Stimulated activated CD4-positive, alpha-beta T cell treated with anti-CD3 and anti-CD28 coated beads, Interleukin-15, amount 100 ng/mL, for 24 hours (primary cell): ENCODE results near the gene TFR2.
"Not testable (repeated sequence)": the region's sequence is repeated elsewhere in the genome, so short reads cannot be mapped to it uniquely, and the experiment has no call there.

Source experiments
- DNase-seq: peaks from one replicate; pipeline ENCODE4 v3.0.0-alpha.2; 2020

TFR2 gene

DNA sequence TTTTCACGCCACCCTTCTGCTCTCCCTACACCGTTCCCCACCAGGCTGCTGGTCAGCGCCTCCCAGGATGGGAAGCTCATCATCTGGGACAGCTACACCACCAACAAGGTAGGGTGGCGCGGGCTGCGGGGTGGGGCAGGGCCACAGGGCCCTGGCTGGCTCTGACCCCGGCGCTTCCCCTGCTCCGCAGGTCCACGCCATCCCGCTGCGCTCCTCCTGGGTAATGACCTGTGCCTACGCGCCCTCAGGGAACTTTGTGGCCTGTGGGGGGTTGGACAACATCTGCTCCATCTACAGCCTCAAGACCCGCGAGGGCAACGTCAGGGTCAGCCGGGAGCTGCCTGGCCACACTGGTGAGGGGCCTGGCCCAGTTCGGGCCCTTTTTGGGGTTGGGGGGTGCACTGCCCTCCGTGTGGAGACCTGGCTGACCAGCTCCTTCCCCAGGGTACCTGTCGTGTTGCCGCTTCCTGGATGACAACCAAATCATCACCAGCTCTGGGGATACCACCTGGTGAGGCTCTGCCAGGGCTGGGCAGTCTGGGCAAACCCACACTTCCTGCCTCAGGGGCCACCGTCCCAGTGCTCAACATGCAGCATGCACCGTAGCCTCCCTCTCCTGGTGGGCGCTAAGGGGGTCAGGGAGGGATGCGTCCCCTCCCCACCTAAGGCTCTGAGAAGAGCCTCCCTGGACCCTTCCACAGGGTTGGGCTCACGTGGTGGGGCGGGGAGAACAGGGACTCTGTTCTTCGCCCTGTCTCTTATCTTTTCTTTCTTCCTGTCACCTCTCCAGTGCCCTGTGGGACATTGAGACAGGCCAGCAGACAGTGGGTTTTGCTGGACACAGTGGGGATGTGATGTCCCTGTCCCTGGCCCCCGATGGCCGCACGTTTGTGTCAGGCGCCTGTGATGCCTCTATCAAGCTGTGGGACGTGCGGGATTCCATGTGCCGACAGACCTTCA, 36.2 kb upstream of the TFR2 start:
- DNase-seq = no peak

DNA sequence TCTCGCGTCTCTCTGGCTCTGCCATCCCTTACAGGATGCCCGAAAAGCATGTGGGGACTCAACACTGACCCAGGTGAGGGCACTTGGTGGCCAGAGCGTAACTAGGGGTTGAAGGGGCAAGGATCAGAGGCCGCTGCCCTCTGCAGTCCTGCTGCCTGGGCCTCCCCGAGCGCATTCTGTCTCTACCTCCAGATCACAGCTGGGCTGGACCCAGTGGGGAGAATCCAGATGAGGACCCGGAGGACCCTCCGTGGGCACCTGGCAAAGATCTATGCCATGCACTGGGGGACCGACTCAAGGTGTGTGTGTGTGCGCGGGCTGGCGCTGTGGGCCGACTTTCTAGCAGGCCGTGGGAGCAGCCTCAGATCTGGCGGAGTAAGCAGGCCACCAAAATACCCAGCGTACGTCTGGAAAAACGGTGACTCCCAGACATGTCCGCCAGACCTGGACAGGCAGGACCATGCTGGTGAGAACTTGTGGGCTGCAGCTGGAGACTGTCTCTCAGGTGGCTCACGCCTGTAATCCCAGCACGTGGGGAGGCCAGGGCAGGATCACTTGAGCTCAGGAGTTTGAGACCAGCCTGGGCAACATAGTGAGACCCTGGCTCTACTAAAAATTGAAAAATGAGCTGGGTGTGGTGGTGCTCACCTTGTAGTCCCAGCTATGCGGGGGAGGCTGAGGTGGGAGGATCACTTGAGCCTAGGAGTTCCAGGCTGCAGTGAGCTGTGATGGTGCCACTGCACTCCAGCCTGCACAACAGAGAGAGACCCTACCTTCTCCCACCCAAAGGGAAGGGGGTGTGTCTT, 35.4 kb upstream of the TFR2 start:
- no peak for DNase-seq

- DNase-seq = peak; percentile 87
Observed at GRCh38 chr7:100675581-100676350, 34.4 kb upstream of the TFR2 start.

DNA sequence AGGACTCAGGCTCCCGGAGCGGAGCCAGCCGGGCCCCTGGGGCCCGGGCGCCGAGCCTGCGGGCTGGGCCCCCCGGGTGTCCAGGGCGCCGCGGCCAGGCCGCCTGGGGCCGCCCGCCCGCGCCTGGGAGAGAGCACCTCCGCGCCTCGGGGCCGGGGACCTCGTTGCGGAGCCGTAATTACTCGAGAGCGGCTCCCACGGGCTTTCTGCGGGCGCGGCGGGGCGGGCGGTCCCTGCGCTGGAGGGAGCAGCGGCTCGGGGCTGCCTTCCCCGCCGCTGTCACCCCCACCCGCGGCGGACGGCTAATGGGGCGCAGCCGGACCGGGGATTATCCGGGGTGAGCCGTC, 33.7 kb upstream of the TFR2 start:
- peak; percentile 53 for DNase-seq

DNA sequence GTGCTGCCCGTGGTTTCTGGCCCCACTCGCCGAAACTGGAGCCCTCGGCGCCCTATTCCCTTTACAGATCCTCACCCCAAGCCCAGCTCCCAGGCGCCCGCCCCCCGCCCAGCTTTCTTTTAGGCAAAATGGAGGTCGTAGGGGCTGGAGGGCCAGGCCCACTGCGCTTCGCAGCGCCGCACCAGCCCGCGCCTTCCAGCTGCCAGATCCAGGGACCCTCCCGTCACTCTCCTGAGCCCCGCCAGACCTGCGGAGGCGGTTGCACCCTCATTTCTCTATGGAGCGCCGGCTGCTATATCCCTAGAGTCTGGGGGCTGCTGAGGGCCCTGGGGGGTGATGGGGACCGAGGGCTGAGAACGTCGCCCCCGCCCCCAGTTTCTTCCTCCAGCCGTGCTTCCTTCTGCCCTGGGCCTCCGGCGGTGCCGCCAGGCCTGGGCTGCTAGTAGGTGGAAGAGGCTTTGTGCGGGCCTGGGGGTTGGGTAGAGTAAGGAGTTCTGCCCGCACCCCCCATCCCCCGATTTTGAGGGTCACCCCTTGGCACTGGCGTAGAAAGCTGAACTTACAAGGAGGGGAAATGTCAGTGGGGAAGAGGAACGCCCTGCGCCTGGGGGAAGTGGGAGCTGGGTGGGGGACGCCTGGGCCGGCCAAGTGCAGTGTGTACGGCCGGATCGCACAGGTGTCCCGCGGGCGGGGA, 33.2 kb upstream of the TFR2 start:
- peak; percentile 47 for DNase-seq

GRCh38 chr7:100673942-100674410, 32.6 kb upstream of the TFR2 start:
- peak; percentile 61 for DNase-seq

DNA sequence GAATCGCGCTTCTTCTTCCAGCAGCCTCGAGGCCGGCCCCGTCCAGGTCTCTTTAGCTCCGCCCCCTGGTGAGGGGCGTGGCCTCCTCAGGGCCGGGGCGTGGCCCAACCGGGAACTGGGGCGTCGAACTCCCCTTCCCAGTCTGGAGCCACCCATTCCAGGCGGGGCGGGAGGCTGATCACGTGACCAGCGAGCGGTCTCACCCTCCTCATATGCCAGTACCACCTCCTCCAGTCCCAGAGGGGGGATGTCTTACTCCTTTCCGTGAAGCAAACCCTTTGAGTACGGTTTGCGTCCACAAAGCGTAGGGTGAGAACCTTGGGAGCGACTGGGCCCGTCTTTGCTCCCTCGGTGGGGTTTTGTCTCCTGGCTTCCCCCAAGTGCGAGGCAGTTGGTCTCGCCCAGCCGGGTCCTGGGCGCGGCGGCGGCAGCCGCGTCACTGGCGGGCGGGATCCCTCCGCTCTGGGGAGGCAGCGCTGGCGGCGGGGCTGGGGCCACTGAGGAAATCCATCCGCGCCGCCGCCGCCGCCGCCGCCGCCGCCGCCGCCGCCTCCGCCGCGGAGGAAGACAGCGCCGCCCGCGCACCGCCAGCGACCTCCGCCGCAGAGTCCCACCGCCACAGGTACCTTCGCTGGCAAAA, 32.1 kb upstream of the TFR2 start, which contains the start of gene GNB2:
GNB2 (plus strand) TSS at position 439 of the 640 bp plus-strand sequence. CDS start 2,526 bp downstream, outside the sequence.
- peak; percentile 99 for DNase-seq

DNA sequence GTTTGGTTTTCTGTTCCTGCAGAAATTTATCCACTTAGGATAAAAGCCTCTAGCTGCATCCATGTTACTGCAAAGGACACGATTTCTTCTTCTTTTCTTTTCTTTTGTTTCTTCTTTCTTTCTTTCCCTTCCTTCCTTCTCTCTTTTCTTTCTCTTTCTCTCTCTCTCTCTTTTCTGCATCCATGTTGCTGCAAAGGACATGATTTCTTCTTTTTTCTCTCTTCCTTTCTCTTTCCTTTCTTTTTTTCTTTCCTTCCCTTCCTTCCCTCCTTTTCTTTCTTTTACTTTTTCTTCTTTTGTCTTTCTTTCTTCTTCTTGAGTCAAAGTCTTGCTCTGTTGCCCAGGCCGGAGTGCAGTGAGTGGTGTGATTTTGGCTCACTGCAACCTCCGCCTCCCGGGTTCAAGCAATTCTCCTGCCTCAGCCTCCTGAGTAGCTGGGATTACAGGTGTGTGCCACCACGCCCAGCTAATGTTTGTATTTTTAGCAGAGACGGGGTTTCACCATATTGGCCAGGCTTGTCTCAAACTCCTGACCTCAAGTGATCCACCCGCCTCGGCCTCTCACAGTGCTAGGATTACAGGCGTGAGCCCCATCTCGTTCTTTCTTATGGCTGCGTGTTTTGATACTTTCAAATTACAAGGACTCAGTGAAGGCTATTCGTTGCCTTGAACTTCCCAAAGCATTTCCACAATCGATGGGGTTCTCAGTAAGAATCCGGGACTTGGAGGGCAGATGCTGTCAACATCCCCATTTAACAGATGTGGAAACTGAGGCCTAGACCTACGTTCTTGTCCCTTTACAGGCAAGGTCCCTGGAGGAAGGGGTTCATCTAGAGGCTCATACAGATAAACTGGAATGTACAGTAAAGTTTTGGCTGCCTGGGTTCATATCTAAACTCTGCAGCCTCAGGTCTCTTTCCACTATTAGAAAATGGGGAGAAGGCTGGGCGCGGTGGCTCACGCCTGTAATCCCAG, 30.3 kb upstream of the TFR2 start:
- no peak for DNase-seq

DNA sequence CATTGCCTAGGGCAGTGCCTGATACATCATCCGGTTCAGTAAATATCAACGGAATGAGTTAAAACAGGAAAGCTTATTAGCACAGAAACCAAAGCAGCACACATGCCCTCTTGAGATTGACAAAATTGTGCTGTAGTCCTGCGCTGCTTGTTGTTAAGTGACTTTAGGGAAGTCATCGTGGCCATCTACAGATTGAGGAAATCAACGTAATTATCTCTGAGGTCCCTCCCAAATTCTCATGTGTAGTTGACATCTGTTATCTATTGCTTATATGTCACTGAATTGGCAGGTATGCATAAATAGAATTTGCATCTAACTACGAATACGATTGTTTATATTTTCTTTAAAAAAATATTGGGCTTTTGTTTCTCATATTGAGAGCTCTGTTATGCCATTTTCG, 28.7 kb upstream of the TFR2 start:
- DNase-seq = no peak

- DNase-seq = not testable (repeated sequence)
Observed at GRCh38 chr7:100669106-100669505, 27.8 kb upstream of the TFR2 start.

DNA sequence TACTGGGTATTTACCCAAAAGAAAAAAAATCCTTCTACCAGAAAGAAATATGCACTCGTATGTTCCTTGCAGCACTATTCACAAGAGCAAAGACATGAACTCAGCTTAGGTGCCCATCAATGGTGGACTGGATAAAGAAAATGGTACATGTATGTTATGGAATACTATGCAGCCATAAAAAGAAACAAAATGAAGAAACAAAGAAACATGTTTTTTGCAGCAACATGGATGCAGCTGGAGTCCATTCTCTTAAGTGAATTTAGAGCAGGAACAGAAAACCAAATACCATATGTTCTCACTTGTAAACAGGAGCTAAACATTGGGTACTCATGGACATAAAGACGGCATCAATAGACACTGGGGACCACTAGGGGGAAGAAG, 26.7 kb upstream of the TFR2 start:
- no peak for DNase-seq

- no peak for DNase-seq
Observed at GRCh38 chr7:100667331-100668068, 26.1 kb upstream of the TFR2 start.

GRCh38 chr7:100665168-100665726, 23.9 kb upstream of the TFR2 start:
- DNase-seq = no peak

- DNase-seq = not testable (repeated sequence)
Observed at GRCh38 chr7:100662194-100662776, 20.9 kb upstream of the TFR2 start.

DNA sequence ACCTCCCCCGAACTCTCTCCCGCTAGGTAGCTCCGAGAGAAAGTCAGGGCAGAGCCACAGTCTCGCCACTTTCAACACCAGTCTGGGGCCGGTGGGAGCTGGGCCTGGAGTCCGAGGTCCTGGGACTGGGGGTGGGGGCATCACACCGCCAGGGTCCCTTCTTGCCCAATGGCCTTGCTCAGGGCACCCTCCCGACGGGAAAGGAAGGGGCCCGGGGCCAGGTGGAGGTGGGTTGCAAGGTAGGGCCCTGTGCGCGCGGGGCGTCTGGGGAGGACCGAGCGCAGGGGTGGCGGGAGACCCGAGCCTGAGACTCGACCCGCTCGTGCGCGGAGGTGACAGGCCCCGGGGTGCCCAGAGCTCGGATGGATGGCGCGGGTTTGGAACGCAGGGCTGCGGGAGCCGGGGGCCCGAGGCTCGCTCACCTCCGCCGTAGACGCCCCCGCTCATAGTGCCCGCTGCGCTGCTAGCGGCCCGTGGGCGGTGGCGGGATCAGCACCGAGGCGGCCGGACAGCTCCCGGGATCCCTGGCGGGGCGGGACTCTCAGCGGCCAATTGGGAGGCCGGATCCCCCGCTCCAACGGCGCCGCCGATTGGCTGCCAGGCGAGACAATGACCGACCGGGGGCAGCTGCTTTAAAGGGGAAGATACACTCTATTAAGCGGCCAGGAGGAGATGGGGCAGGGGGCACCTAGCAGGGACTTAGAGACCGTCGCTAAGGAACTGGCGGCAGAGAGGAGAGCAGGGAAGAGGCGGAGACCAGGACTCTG, 14.7 kb upstream of the TFR2 start, which contains the start of gene ACTL6B:
ACTL6B (minus strand) TSS at position 541 of the 767 bp plus-strand sequence; CDS start at position 447, 94 bp downstream.
- DNase-seq = peak; percentile 77

DNA sequence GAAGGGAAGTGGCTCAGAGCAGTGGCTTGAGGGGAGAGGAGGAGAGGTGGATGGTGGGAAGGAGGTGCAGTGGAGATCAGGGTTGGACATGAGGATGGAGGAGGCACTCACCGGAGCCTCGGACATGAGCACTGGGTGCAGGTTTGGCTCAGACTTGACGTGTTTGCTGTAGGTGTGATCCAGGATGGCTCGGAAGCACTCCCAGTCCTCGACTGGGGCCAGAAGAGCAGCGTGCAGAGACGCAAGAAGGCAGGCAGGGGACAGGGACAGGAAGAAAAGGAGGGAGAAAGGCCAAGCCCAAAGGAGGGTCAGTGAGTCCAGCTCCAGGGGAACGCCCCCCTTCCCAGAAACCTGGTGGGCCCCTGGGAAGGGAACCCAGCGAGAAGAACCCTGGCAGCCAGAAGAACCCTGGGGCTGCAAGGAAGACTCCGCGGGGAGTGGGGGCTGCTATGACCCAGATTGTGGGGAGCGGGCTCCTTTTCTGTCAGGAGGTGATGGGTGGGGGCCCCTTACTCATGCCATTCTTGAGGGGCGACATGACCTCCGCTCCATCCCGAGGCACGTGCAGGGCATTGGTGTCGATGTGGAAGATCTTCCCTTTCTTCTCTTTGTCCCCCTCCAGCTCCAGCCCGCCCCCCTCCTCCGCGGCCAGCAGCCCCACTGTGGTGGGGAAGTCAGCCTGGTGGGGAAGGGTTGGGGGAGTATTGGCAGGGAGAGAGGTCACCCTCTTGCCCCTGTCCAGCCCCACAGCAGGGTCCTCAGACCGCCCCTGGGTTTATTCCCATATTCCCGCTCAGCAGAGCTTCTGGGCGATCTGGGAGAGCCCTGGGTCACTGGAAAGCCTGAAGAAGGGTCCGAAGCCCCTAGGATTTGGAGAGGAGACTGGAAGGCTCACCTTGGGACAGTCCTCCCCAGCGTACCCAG, 13.8 kb upstream of the TFR2 start:
- DNase-seq = no peak
